ENCODE data around the gene SLC2A13. TPM values are rescaled to one million over a fixed set of nuclear protein-coding genes. Genes with fewer than 3 reads are reported as not detected.

SLC2A13 gene
- 3.1 and 4.0 TPM in 2 replicates for total RNA-seq

DNA sequence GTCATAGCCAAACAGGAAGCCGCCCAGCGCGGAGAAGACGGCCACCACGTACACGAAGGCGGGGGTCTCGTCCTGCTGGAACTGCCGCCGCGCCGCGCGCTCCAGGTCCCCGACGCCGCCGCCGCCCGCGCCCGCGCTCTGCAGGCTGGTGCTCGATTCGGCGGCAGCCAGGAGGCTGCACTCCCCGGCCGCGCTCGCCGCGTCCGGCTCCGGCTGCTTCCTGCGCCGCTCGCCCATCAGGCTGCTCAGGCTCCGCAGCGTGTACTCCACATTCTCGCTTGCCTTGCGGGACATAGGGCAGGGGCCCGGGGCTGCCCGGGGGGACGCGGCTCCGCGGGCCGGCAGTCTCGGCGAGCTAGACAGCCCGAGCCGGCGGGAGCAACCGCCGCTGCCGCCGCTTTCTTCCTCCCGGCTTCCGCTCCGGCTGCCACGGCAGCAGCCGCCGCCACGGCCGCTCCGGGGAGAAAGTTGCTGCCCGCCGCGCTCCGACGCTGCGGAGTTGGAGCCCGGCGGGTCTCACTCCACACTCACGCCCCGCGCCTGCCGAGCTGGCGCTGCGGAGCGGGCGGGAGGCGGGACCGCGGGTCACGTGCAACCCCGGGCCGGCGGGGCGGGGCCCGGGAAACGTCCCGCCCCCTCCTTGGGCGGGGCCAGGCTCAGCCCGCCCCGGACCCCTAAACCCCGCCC is at the start of gene SLC2A13:
TSS of gene SLC2A13 (minus strand) at position 567 of the 687 bp plus-strand sequence. CDS start at position 294, 273 bp downstream.

Other genes with a start within 250 kb of the SLC2A13 start
- gene LRRK2, start 118.9 kb upstream of the SLC2A13 start, total RNA-seq: 0.38 and 0.39 TPM in 2 replicates

Data from hair follicular keratinocyte (primary cell).